ENCODE measurements around the gene NUBPL.
"Not testable (repeated sequence)": the region's sequence is repeated elsewhere in the genome, so short reads cannot be mapped to it uniquely, and the experiment has no call there.

Gene NUBPL

GRCh38 chr14:31746326-31746725 lies 185.1 kb downstream of the NUBPL start:
- no peak for DNase-seq (ENCODE audit: low read depth)

- no peak for DNase-seq (ENCODE audit: low read depth)
Observed at GRCh38 chr14:31749275-31749674, 188.1 kb downstream of the NUBPL start.

- DNase-seq (ENCODE audit: low read depth) = not testable (repeated sequence)
Observed at GRCh38 chr14:31751047-31751446, 189.8 kb downstream of the NUBPL start.

- DNase-seq (ENCODE audit: low read depth) = no peak
Observed at GRCh38 chr14:31752867-31753661, 191.9 kb downstream of the NUBPL start.

- no peak for DNase-seq (ENCODE audit: low read depth)
Observed at GRCh38 chr14:31758941-31759340, 197.7 kb downstream of the NUBPL start.

- DNase-seq (ENCODE audit: low read depth) = no peak
Observed at GRCh38 chr14:31760277-31760676, 199.1 kb downstream of the NUBPL start.

GRCh38 chr14:31761325-31761724 lies 200.1 kb downstream of the NUBPL start:
- no peak for DNase-seq (ENCODE audit: low read depth)

- DNase-seq (ENCODE audit: low read depth) = no peak
Observed at GRCh38 chr14:31763041-31763440, 201.8 kb downstream of the NUBPL start.

GRCh38 chr14:31766315-31766892 lies 205.2 kb downstream of the NUBPL start:
- DNase-seq (ENCODE audit: low read depth) = no peak

GRCh38 chr14:31768355-31768754 lies 207.2 kb downstream of the NUBPL start:
- DNase-seq (ENCODE audit: low read depth) = no peak

GRCh38 chr14:31770271-31770670 lies 209.1 kb downstream of the NUBPL start:
- DNase-seq (ENCODE audit: low read depth) = no peak

GRCh38 chr14:31774567-31774966 lies 213.4 kb downstream of the NUBPL start:
- no peak for DNase-seq (ENCODE audit: low read depth)

GRCh38 chr14:31777312-31777711 lies 216.1 kb downstream of the NUBPL start:
- DNase-seq (ENCODE audit: low read depth) = no peak

GRCh38 chr14:31781578-31781977 lies 220.4 kb downstream of the NUBPL start:
- no peak for DNase-seq (ENCODE audit: low read depth)

GRCh38 chr14:31785574-31785973 lies 224.4 kb downstream of the NUBPL start:
- no peak for DNase-seq (ENCODE audit: low read depth)

GRCh38 chr14:31787377-31787776 lies 226.2 kb downstream of the NUBPL start:
- no peak for DNase-seq (ENCODE audit: low read depth)

GRCh38 chr14:31788340-31788739 lies 227.1 kb downstream of the NUBPL start:
- no peak for DNase-seq (ENCODE audit: low read depth)

- no peak for DNase-seq (ENCODE audit: low read depth)
Observed at GRCh38 chr14:31792726-31793125, 231.5 kb downstream of the NUBPL start.

- not testable (repeated sequence) for DNase-seq (ENCODE audit: low read depth)
Observed at GRCh38 chr14:31797946-31798345, 236.7 kb downstream of the NUBPL start.

GRCh38 chr14:31802838-31803237 lies 241.6 kb downstream of the NUBPL start:
- DNase-seq (ENCODE audit: low read depth) = no peak

GRCh38 chr14:31806249-31806648 lies 245.0 kb downstream of the NUBPL start:
- no peak for DNase-seq (ENCODE audit: low read depth)

GRCh38 chr14:31811693-31812628 lies 250.8 kb downstream of the NUBPL start:
- DNase-seq (ENCODE audit: low read depth) = not testable (repeated sequence)
